GM06990 (cell line): ENCODE data around the gene NDUFV2.
"Not testable (repeated sequence)": the region's sequence is repeated elsewhere in the genome, so short reads cannot be mapped to it uniquely, and the experiment has no call there.

Experiments
- DNase-seq: peaks from one replicate; pipeline ENCODE4 v3.0.0-alpha.2; 2011; ENCODE audit not compliant: insufficient read length; ENCODE audit errors: extremely low read depth
- H3K27me3 ChIP-seq: replicated peaks from 2 replicates; pipeline ENCODE4 v1.6.0; 2011; ENCODE audit warnings: low read length; ENCODE audit not compliant: control insufficient read depth, insufficient read depth
- H3K36me3 ChIP-seq: 2 replicates; pipeline ENCODE4 v1.5.1; 2011; ENCODE audit warnings: low read length; ENCODE audit not compliant: control insufficient read depth, insufficient read depth
- H3K4me3 ChIP-seq: replicated peaks from 2 replicates; pipeline ENCODE4 v1.5.1; 2011; ENCODE audit warnings: low read depth, mild to moderate bottlenecking, control low read depth, low read length
- TF ChIP-seq, protein P1 (sequence below): IDR thresholded peaks from 2 replicates; pipeline ENCODE4 v1.5.1; 2011; ENCODE audit warnings: low read length, control low read depth, mild to moderate bottlenecking, inconsistent platforms; ENCODE audit not compliant: insufficient read depth, poor library complexity, severe bottlenecking

The NDUFV2 gene

GRCh38 chr18:9157806-9158205 lies 55.3 kb downstream of the NDUFV2 start:
- no peak for DNase-seq
- TF ChIP-seq, protein P1, sequence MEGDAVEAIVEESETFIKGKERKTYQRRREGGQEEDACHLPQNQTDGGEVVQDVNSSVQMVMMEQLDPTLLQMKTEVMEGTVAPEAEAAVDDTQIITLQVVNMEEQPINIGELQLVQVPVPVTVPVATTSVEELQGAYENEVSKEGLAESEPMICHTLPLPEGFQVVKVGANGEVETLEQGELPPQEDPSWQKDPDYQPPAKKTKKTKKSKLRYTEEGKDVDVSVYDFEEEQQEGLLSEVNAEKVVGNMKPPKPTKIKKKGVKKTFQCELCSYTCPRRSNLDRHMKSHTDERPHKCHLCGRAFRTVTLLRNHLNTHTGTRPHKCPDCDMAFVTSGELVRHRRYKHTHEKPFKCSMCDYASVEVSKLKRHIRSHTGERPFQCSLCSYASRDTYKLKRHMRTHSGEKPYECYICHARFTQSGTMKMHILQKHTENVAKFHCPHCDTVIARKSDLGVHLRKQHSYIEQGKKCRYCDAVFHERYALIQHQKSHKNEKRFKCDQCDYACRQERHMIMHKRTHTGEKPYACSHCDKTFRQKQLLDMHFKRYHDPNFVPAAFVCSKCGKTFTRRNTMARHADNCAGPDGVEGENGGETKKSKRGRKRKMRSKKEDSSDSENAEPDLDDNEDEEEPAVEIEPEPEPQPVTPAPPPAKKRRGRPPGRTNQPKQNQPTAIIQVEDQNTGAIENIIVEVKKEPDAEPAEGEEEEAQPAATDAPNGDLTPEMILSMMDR = no peak
- no peak overlapping the region for H3K4me3 ChIP-seq
- no peaks in the 10 kb centered on the region for H3K27me3 ChIP-seq
- 0 out of 2 replicates have a peak, but pooled peaks cover 2% of the 10 kb centered on the region for H3K36me3 ChIP-seq

DNA sequence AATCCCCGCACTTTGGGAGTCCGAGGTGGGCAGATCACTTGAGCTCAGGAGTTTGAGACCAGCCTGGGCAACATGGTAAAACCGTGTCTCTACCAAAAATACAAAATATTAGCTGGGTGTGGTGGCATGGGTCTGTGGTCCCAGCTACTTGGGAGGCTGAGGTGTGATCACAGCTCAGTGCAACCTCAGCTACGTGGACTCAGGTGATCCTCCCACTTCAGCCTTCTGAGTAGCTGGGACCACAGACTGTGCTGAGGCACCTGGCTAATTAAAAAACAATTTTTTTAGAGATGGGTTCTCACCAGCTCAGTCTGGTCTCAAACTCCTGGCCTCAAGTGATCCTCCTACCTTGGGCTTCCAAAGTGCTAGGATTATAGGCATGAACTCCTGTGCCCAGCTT lies 57.5 kb downstream of the NDUFV2 start:
- DNase-seq = no peak
- no peaks in the 10 kb centered on the region for H3K27me3 ChIP-seq
- H3K36me3 ChIP-seq = no peaks in the 10 kb centered on the region
- H3K4me3 ChIP-seq = no peak overlapping the region
- TF ChIP-seq, protein P1 = no peak

DNA sequence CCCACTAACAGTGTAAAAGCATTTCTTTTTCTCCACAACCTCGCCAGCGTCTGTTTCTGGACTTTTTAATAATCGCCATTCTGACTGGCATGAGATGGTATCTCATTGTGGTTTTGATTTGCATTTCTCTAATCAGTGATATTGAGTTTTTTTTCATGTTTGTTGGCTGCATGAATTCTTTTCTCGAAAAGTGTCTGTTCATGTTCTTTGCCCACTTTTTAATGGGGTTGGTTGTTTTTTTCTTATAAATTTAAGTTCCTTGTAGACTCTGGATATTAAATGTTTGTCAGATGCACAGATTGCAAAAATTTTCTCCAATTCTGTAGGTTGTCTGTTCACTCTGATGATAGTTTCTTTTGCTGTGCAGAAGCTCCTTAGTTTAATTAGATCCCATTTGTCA lies 60.2 kb downstream of the NDUFV2 start:
- not testable (repeated sequence) for DNase-seq, H3K4me3 ChIP-seq, H3K36me3 ChIP-seq

DNA sequence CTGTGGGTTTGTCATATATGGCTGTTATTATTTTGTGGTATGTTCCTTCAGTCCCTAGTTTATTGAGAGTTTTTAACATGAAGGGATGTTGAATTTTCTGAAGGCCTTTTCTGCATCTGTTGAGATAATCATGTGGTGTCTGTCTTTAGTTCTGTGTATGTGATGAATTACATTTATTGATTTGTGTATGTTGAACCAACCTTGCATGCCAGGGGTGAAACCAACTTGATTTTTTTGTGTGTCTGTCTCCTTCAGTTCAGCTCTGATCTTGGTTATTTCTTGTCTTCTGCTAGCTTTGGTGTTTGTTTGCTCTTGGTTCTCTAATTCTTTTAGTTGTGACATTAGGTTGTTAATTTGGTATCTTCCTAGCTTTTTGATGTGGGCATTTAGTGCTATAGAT lies 61.6 kb downstream of the NDUFV2 start:
- H3K36me3 ChIP-seq, H3K4me3 ChIP-seq, H3K27me3 ChIP-seq, DNase-seq: not testable (repeated sequence)

More for the DNA sequence above, 60.2 kb downstream of the NDUFV2 start:
- H3K27me3 ChIP-seq = not testable (repeated sequence)

GRCh38 chr18:9165883-9166282 lies 63.4 kb downstream of the NDUFV2 start:
- DNase-seq, H3K36me3 ChIP-seq, H3K27me3 ChIP-seq, H3K4me3 ChIP-seq: not testable (repeated sequence)

- DNase-seq, H3K36me3 ChIP-seq, H3K27me3 ChIP-seq, H3K4me3 ChIP-seq: not testable (repeated sequence)
These were observed 67.0 kb downstream of the NDUFV2 start for GRCh38 chr18:9169515-9169914.

DNA sequence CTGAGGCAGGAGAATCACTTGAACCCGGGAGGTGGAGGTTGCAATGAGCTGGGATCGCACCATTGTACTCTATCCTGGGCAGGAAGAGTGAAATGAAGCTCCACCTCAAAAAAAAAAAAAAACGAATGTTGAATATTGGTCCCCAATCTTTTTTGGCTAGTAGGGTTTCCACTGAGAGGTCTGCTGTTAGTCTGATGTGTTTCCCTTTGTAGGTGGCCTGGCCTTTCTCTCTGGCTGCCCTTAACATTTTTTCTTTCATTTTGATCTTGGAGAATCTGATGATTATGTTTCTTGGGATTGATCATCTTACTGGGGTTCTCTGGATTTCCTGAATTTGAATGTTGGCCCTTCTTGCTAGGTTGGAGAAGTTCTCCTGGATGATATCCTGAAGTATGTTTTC lies 69.4 kb downstream of the NDUFV2 start:
- not testable (repeated sequence) for DNase-seq, H3K4me3 ChIP-seq, H3K36me3 ChIP-seq, H3K27me3 ChIP-seq

- DNase-seq = no peak
- Histone ChIP-seq H3K36me3 (no peaks in the 10 kb centered on the region), H3K4me3 (no peak overlapping the region), H3K27me3 (no peaks in the 10 kb centered on the region)
- TF ChIP-seq, protein P1 = no peak
These were observed 70.1 kb downstream of the NDUFV2 start for GRCh38 chr18:9172506-9173127.
